Fibroblast of villous mesenchyme (primary cell): ENCODE measurements around the gene ATG2B. TPM values are rescaled to one million over a fixed set of nuclear protein-coding genes. Genes with fewer than 3 reads are reported as not detected.

Experiments used
- DNase-seq: peaks from one replicate; pipeline ENCODE4 v3.0.0-alpha.2; 2010; ENCODE audit warnings: low read depth
- H3K4me3 ChIP-seq: 2 replicates; pipeline ENCODE4 v1.5.1; 2011; ENCODE audit warnings: low read depth, mild to moderate bottlenecking, low read length
- total RNA-seq: library from RNA; depleted of rRNA; stranded (reverse); fragments of >200 nt; gene quantifications from 2 replicates; pipeline ENCODE4 v1.2.3, GENCODE V29; 2012
- TF ChIP-seq, protein P1 (sequence below): IDR thresholded peaks from 2 replicates; pipeline ENCODE4 v1.5.1; 2012; ENCODE audit warnings: low read depth, mild to moderate bottlenecking, low read length; ENCODE audit not compliant: insufficient read depth

Gene ATG2B
- total RNA-seq, 1 donor: 32.4 TPM

DNA sequence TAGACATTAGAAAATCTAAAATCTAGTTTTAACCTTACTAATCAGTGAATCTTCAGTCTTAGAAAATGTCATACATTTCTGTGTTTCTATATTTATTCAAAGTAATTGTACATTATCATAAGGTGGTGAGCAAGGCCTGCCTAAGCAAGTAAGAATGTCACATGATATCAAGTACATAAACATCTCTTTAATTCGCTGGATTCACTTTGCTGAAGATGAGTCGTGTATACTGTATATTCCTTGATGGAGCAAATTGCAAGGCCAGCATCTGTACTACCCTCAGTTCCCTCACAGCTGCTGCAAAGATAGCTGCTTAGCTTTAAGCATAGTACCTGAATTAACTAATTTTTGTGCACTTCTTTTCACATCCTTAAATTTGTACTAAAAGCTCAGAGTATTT lies 20.3 kb upstream of the ATG2B start:
- TF ChIP-seq, protein P1, sequence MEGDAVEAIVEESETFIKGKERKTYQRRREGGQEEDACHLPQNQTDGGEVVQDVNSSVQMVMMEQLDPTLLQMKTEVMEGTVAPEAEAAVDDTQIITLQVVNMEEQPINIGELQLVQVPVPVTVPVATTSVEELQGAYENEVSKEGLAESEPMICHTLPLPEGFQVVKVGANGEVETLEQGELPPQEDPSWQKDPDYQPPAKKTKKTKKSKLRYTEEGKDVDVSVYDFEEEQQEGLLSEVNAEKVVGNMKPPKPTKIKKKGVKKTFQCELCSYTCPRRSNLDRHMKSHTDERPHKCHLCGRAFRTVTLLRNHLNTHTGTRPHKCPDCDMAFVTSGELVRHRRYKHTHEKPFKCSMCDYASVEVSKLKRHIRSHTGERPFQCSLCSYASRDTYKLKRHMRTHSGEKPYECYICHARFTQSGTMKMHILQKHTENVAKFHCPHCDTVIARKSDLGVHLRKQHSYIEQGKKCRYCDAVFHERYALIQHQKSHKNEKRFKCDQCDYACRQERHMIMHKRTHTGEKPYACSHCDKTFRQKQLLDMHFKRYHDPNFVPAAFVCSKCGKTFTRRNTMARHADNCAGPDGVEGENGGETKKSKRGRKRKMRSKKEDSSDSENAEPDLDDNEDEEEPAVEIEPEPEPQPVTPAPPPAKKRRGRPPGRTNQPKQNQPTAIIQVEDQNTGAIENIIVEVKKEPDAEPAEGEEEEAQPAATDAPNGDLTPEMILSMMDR: no peak
- DNase-seq: no peak
- no peak overlapping the region for H3K4me3 ChIP-seq

DNA sequence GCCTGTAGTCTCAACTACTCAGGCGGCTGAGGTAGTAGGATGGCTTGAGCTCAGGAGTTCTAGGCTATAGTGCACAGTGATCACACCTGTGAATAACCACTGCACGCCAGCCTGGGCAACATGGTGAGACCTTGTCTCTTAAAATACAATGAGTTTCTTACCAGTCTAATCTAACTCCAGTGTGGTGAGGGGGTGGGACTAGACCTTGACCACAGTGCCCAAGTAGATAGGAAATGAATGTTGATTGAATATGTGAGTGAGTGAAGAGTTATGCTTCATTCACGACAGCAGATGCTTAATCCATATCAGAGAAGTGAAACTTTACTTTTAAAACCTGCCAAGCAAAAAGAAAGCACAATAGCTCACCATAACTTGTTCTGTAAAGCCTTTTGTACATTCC lies 17.6 kb upstream of the ATG2B start:
- TF ChIP-seq, protein P1: no peak
- no peak for DNase-seq
- no peak overlapping the region for H3K4me3 ChIP-seq

- DNase-seq: no peak
- no peak overlapping the region for H3K4me3 ChIP-seq
- TF ChIP-seq, protein P1: no peak
Measured at GRCh38 chr14:96376093-96376492, 13.0 kb upstream of the ATG2B start.

DNA sequence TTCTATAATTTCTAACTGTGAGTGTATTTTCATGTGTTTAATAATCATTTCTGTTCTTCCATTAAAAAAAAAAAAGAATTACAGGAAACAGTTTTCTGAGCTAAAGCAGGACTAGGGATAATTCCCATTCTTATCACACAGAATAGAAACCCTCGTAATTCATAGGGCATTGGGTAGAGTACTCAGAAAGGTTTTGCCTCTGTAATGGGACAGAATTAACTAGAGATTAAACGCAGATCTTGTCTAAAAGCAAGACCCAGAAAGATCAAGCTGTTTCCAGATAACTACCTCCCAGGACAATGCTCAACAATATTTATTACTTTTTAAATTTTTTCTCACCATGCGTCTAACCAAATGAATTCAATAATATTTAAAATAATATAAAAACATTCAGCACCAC lies 10.4 kb upstream of the ATG2B start:
- no peak overlapping the region for H3K4me3 ChIP-seq
- DNase-seq: no peak
- TF ChIP-seq, protein P1: no peak

- TF ChIP-seq, protein P1: no peak
- no peak for DNase-seq
- no peak overlapping the region for H3K4me3 ChIP-seq
Measured at GRCh38 chr14:96370528-96370927, 7.4 kb upstream of the ATG2B start.

DNA sequence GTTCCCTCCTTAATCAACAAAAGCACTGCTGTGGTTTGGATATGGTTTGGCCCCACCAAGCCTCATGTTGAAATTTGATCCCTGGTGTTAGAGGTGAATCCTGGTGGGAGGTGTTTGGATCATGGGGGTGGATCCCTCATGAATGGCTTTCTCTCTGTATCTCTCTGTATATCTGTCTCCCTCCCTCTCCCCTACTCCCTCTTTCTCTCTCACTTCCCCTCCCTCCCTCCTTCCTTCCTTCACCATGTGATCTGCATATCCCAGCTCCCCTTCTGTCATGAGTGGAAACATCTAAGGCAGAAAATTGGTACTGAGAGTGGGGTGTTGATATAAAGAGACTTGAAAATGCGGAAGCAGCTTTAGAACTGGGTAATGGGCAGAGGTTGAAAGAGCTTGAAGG lies 5.4 kb upstream of the ATG2B start:
- H3K4me3 ChIP-seq: no peak overlapping the region
- TF ChIP-seq, protein P1: no peak
- no peak for DNase-seq

DNA sequence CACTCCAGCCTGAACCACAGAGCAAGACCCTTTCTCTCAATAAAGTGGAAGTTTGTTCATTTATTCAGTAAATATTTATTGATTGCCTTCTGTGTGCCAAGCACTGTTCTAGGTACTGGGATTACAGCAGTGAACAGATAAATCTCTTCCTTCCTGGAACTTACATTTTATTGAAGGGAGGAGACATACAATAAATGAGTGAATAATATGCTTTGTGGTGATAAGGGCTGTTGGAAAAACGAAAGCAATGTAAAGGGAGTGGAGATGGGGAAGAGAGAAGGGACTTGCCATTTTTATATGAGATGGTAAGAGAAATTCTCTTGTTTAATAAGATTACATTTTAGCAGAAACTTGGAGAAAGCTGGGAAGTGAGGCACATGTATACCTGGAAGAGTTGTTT lies 1.8 kb upstream of the ATG2B start:
- TF ChIP-seq, protein P1: no peak
- DNase-seq: peak; percentile 6
- peak overlapping the region; percentile 95 for H3K4me3 ChIP-seq
